ENCODE data around the gene WDR83.
A peak's percentile ranks its signal among the peaks of the same experiment; 100 is the strongest.
"Not testable (repeated sequence)": the region's sequence is repeated elsewhere in the genome, so short reads cannot be mapped to it uniquely, and the experiment has no call there.

WDR83 gene

DNA sequence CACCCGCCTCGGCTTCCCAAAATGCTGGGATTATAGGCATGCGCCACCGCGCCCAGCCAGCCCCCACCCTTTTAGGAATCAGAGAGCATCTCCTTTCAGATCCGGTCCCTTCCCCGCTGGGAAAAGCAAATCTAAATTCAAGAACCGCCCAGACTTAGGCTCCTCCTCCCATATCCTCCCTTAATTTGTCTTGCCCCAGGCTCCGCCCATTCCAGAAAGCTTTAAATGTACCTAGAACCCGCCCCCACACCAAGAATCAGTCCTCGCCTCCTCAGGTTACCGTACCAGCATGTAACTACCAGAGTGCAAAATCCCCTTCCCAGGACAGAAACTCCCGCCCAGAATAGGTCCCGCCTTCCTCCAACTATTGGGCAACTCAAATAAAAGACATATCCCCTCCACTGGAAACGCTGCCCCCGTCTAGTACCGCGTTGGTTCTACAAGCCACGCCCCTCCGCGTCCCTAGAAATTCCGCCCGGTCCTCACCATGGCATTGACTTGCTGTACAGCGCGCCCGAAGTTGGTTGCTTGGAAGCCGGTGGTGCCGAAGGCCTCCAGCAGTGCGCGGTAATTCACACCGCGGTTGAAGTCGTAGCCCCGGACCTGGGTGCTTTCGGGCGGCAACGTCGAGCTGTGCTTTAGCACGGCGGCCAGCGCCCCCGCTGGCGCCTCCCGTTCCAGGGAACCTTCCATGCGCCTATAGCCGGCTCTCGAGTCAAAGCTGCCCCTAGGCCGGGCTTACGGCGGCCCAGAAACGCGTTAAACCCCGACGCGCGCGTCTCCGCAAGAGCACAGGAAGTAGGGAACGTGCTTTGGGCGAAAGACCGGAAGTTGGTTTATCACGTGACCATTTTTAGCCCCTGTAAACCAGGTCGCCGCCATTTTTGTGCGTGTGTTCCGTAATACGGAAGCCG, 14.7 kb downstream of the WDR83 start, which contains the start of gene DHPS:
DHPS (minus strand) TSS at position 807 of the 914 bp plus-strand sequence; CDS start at position 693, 114 bp downstream.
- DNase-seq (ENCODE audit: low read depth, low spot score), result peak; percentile 90

GRCh38 chr19:12685831-12686230, 19.2 kb downstream of the WDR83 start:
- DNase-seq (ENCODE audit: low read depth, low spot score), result no peak
- no peak overlapping the region for H3K27ac ChIP-seq

More for the DNA sequence above, 14.7 kb downstream of the WDR83 start, which contains the start of gene DHPS:
- peak within 1 kb of the TSS; percentile 96 for H3K27ac ChIP-seq

DNA sequence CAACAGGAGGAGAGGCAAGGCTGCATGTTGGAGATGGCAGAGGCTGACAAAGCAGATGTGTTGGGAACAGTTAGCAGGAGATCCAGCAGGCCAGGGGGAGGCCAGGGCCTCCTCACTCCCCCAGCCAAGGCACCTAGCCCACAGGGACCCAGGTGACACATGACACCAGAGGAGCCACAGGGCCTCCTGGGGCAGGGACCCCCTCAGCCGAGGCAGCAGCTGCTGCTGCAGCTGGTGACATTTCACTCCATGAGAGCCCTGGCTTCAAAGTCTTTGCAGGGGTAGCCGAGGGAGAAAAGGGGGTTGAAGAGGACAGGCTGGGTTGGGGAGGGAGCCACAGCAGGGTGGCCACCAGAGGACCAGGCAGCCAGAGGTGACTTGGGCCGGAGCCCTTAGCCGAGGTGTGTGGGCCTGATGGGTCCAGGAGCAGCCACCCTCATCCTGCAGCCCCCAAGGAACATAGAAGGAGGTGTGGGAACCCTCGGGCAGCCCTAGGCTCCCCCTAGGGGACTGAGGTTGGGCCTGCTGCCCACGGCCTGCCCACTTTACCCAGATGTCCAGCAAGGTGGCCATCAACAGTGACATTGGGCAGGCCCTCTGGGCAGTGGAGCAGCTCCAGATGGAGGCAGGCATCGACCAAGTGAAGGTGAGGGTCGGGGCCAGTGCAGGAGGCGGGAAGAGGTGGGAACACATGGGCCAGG, 21.0 kb downstream of the WDR83 start, which contains the start of gene GNG14:
GNG14 (plus strand) TSS at position 503 of the 701 bp plus-strand sequence; CDS start at position 554, 51 bp downstream.
- DNase-seq (ENCODE audit: low read depth, low spot score), result no peak
- H3K27ac ChIP-seq, result no peak within 1 kb of the TSS

DNA sequence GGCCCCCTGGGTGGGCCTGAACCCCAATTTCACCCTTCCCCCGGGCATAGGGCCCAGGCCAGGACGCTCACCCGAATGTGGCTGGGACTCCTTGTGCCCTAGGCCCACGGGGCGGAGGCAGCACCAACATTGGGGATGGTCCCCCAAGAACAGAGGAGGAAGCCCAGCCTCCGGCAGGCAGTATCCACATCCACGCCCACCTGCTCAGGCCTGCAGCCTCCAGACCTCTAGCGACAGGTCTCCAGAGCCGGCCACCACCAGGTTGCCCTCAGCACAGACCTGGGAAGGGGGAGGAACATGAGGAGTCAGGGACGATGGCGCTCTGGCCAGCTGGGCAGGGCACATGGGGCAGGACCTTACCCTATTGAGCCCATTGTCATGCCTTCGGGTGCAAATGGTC, 22.4 kb downstream of the WDR83 start:
- no peak for DNase-seq (ENCODE audit: low read depth, low spot score)
- no peak overlapping the region for H3K27ac ChIP-seq

GRCh38 chr19:12689581-12690216, 23.1 kb downstream of the WDR83 start:
- no peak overlapping the region for H3K27ac ChIP-seq
- DNase-seq (ENCODE audit: low read depth, low spot score), result no peak

- DNase-seq (ENCODE audit: low read depth, low spot score), result no peak
- H3K27ac ChIP-seq, result no peak overlapping the region
Observed at GRCh38 chr19:12692960-12693359, 26.4 kb downstream of the WDR83 start.

DNA sequence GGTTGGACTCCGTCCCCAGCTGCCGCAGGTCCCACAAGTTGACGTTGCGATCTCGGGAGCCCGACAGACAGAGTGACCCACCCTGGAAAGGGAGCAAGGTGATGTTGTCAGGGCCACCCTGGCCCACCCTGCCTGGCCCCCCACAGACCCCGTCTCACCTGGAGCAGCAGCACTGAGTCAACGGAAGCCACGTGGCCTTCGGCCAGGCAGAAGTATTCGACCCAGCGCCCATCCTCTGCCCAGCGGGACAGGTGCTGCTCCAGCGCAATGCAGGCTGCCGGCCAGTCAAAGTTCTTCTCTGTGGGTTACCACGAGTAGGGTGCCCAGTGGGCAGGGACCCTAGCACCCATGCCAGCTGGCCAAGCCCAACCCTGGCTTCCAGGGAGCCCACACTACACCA, 28.0 kb downstream of the WDR83 start:
- DNase-seq (ENCODE audit: low read depth, low spot score), result no peak
- H3K27ac ChIP-seq, result no peak overlapping the region

- DNase-seq (ENCODE audit: low read depth, low spot score), result no peak
- no peak overlapping the region for H3K27ac ChIP-seq
Observed at GRCh38 chr19:12695096-12695495, 28.5 kb downstream of the WDR83 start.

DNA sequence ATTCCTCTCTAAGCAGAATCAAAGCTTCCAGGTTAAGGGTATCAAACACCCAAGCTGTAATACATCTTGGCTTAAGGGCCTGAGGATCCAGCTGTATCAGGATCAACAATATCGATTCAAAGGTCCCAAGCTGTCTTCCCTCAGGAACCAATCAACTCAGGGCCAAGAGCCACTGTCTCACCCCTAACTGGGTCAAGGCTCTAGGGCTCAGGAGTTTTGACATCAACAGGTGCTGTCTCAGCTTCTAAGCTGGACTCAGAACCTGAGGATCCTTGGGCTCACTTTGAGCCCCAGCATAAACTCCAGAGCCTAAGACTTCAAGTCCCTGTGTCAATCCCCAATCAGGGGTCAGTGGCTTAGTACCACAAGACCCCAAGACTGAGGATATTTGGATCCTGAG, 28.9 kb downstream of the WDR83 start:
- DNase-seq (ENCODE audit: low read depth, low spot score), result no peak
- H3K27ac ChIP-seq, result no peak overlapping the region

DNA sequence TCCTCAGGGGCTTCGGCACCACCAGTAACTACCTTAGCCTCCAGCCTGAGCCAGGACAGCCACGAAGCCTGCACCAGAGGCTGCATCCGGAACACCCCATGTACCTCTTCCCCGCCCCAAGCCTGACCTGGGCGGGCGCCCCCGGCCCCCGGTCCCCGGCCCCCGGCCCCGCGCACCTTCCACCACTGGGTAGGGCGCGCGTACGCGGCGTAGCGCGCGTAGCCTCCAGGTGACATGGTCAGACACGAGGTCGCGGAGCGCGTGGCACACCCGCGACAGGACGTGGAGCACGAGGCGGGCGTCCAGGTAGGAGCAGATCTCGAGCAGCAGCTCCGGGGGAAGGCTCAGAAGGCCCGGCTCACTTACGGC, 29.4 kb downstream of the WDR83 start:
- no peak for DNase-seq (ENCODE audit: low read depth, low spot score)

DNA sequence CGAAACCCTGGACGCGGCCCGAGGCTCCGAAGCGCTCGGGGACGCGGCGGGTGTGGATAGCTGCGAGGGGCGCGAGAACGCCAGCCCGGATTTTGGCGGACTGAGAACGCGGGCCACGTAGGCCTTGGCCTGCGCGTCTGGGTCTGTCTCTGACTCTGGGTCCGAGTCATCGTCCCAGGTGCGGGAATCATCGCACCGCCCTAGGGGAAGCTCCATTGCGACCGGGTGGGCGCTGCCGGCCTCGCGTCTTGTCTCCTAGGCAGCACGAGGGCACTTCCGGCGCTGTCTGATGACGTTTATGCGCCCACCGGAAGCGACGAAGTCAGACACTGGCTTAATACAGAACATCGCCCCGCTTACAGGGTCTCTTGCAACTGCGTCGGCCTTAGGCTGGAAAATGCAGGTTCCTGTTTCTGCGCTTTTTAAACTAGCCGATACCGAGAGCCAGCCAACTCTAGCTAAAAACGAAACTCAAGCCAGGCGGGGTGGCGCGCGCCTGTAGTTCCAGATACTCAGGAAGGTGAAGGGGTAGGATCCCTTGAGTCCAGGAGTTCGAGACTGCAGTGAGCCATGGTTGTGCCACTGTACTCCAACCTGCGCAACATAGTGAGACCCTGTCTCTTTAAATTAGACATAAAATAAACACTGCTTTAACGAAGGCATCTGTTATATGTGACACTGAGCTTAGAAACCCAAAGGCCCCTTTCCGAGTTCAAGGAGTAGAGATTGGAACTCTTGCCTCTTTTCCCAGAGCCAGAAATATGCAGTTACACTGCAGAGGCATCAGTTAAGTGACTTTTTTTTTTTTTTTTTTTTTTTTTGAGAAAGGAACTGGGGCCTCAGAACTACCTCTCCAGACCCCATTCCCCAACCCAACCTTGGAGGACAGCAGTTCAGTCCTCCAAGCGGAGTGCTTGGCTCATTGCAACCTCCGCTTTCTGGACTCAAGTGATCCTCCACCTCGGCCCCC, 30.0 kb downstream of the WDR83 start, which contains the start of gene FBXW9:
FBXW9 (minus strand) TSS at position 266 of the 970 bp plus-strand sequence; CDS start at position 216, 50 bp downstream.
- peak; percentile 69 for DNase-seq (ENCODE audit: low read depth, low spot score)
- peak within 1 kb of the TSS; percentile 46 for H3K27ac ChIP-seq

More for the DNA sequence above, 29.4 kb downstream of the WDR83 start:
- H3K27ac ChIP-seq, result no peak overlapping the region

- not testable (repeated sequence) for DNase-seq (ENCODE audit: low read depth, low spot score); H3K27ac ChIP-seq
Observed at GRCh38 chr19:12697425-12697824, 30.8 kb downstream of the WDR83 start.

GRCh38 chr19:12698138-12698537, 31.5 kb downstream of the WDR83 start:
- DNase-seq (ENCODE audit: low read depth, low spot score), result no peak
- H3K27ac ChIP-seq, result no peak overlapping the region

GRCh38 chr19:12701596-12702282, 35.1 kb downstream of the WDR83 start:
- H3K27ac ChIP-seq, result no peak overlapping the region
- DNase-seq (ENCODE audit: low read depth, low spot score), result no peak

DNA sequence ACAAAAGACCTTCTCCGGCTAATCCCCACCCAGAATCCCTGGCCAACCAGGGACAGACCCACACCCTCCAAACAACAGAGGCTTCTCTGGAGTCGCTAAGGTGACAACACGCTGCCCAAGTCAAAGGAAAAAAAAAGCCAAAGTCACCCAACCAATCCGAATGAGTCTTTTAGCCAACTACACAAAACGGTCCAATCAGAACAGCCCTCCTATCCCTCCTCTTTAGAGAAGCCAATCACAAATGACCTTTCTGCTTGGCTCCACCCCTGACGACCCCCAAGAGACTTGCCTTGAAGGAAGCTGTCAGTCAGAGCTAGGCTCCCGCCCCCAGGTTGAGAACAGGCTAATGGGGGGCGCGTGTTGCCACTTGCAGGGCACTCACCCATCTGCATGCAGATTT, 36.4 kb downstream of the WDR83 start:
- no peak overlapping the region for H3K27ac ChIP-seq
- DNase-seq (ENCODE audit: low read depth, low spot score), result no peak

- DNase-seq (ENCODE audit: low read depth, low spot score), result no peak
- H3K27ac ChIP-seq, result no peak overlapping the region
Observed at GRCh38 chr19:12705169-12705568, 38.6 kb downstream of the WDR83 start.

GRCh38 chr19:12705654-12706331, 39.2 kb downstream of the WDR83 start:
- no peak for DNase-seq (ENCODE audit: low read depth, low spot score)
- no peak overlapping the region for H3K27ac ChIP-seq

DNA sequence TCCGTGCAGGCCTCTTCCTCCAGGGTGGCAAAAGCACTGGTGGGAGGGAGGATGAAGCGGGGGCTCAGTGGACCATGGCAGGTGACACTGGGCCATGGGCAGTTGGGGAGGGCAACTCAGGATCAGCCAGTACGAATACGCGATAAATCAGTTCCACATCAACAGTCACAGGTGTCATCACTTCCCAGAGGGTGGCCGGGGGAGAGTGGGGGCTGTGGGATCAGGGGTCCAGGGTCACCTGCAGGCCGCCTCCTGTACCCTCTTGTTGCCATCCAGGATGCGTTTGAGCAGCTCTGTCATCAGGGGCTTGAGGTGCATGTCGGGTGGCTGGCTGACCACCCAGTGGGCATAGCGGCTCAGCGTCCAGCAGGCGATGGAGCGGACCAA, 39.7 kb downstream of the WDR83 start:
- DNase-seq (ENCODE audit: low read depth, low spot score), result no peak
- H3K27ac ChIP-seq, result no peak overlapping the region
